ENCODE data around the gene EPN2. TPM values are rescaled to one million over a fixed set of nuclear protein-coding genes. Genes with fewer than 3 reads are reported as not detected.
A peak's percentile ranks its signal among the peaks of the same experiment; 100 is the strongest.

The EPN2 gene
- total RNA-seq, 1 experiment from 2014 or later, result 9.0 TPM

GRCh38 chr17:19311421-19312215, 74.5 kb downstream of the EPN2 start:
- DNase-seq (ENCODE audit: low read depth), result peak; percentile 71

GRCh38 chr17:19312406-19312805, 75.2 kb downstream of the EPN2 start:
- no peak for DNase-seq (ENCODE audit: low read depth)

- DNase-seq (ENCODE audit: low read depth), result no peak
These were observed 76.0 kb downstream of the EPN2 start for GRCh38 chr17:19313066-19313745.

- no peak for DNase-seq (ENCODE audit: low read depth)
These were observed 76.8 kb downstream of the EPN2 start for GRCh38 chr17:19313746-19314651.

- DNase-seq (ENCODE audit: low read depth), result no peak
These were observed 77.9 kb downstream of the EPN2 start for GRCh38 chr17:19315104-19315503.

GRCh38 chr17:19316761-19317358, 79.7 kb downstream of the EPN2 start:
- no peak for DNase-seq (ENCODE audit: low read depth)

- peak; percentile 85 for DNase-seq (ENCODE audit: low read depth)
These were observed 80.4 kb downstream of the EPN2 start for GRCh38 chr17:19317359-19318095.

GRCh38 chr17:19318611-19319010, 81.4 kb downstream of the EPN2 start:
- DNase-seq (ENCODE audit: low read depth), result no peak

GRCh38 chr17:19319771-19320505, 82.8 kb downstream of the EPN2 start:
- DNase-seq (ENCODE audit: low read depth), result no peak

- DNase-seq (ENCODE audit: low read depth), result no peak
These were observed 83.7 kb downstream of the EPN2 start for GRCh38 chr17:19320876-19321275.

GRCh38 chr17:19321481-19322128, 84.4 kb downstream of the EPN2 start:
- DNase-seq (ENCODE audit: low read depth), result no peak

GRCh38 chr17:19322129-19322505, 85.0 kb downstream of the EPN2 start:
- no peak for DNase-seq (ENCODE audit: low read depth)

- no peak for DNase-seq (ENCODE audit: low read depth)
These were observed 85.7 kb downstream of the EPN2 start for GRCh38 chr17:19322861-19323260.

- DNase-seq (ENCODE audit: low read depth), result no peak
These were observed 88.4 kb downstream of the EPN2 start for GRCh38 chr17:19325542-19325941.

- peak; percentile 70 for DNase-seq (ENCODE audit: low read depth)
These were observed 90.0 kb downstream of the EPN2 start for GRCh38 chr17:19327031-19327783.

GRCh38 chr17:19328441-19329061, 91.4 kb downstream of the EPN2 start:
- no peak for DNase-seq (ENCODE audit: low read depth)

GRCh38 chr17:19329136-19329535, 92.0 kb downstream of the EPN2 start:
- DNase-seq (ENCODE audit: low read depth), result no peak

GRCh38 chr17:19329839-19330238, 92.7 kb downstream of the EPN2 start:
- DNase-seq (ENCODE audit: low read depth), result no peak

GRCh38 chr17:19330271-19330670, 93.1 kb downstream of the EPN2 start:
- no peak for DNase-seq (ENCODE audit: low read depth)

All from RPMI7951 (cell line).